Occipital lobe (tissue), 2 donors: ENCODE results near the gene PRR36. TPM values are rescaled to one million over a fixed set of nuclear protein-coding genes. Genes with fewer than 3 reads are reported as not detected.
"Not testable (repeated sequence)": the region's sequence is repeated elsewhere in the genome, so short reads cannot be mapped to it uniquely, and the experiment has no call there.

ENCODE experiments used
- DNase-seq: peaks from one replicate; lab custom pipeline; 2025; lab: John Stamatoyannopoulos, UW
- total RNA-seq: library from RNA; depleted of rRNA; stranded (reverse); fragments of >200 nt; gene quantifications from one replicate; pipeline ENCODE4 v1.2.3, GENCODE V29; 2014

The PRR36 gene
- total RNA-seq, 1 donor from 2014 or later = 4.1 TPM

DNA sequence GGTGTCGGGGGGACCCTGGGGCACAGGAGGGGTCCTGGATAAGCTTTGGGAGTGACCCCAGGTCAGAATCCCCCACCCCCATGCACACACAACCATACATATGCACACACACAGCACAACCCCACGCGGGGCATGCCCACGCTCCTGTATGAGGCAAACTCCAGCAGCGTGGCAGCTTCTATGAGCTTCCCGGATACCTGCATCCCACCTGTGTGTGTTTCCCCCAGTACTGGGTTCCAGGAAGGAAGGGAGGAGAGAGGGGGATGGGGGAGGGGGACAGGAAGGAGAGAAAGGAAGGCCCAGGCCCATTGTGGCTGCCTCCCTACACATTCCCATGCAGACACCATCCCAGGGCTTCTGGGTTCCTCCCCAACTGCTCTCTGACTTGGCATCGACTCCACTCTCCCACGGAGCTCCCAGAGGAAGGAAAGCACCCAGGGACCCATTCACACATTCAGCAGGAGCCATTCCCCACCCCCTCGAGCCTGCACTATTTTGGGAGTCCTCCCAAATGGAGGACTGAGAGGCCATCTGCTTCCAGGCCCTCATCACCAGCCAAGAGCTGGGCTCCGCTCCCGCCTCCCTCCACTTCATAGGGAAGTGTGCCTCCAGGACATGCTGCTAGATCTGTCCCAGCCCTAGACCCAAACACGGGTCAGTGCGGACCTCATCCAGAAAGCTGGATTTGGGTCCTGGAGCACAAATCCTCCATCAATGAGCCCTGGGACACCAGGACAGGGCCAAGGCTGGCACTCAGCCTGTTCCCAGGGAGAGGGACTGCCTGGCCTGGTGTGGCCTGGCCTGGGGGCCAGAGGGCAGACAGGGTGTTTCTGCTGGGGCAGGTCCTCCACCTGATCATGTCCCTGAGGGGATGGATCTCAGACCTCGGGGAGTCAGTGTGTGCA is 13.2 kb downstream of the PRR36 start:
- DNase-seq = peak; percentile 74

DNA sequence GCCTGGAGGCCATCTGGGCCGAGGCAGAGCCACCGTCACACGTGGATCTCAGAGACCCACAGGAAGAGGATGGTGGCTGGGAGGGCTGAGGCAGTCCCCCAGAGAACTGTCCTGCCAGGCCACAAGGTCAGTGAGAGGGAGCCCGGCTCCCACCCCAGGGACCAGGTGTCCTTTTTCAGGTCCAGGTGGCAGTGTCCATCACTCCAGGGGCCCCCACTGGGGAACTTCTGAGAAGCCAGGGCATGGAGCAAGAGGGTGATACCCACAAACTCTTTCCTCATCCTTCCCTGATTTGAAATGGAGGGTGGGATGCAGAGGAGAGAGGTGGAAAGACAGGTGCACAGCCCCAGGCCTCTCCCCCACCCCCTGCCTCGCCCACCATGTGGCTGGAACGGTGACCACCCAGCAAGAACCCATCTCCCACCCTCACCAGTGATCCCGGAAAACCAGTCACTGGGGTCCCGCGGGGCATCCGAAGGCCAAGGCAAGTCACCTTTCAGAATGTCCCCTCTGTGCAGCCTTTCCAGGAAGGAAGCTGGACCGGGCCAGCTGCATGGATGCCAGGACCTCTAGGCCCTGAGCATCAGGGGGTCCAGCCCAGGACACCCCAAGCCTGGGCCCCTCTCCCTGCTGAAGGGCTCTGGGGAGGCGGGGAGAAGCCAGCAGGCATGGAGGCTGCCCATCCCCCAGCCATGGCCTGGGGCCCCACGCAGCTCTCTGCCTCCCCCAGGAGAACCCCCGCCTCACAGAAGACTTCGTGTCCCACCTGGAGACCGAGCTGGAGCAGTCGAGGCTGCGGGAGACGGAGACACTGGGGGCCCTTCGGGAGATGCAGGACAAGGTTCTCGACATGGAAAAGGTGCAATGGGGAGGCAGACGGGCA is 14.1 kb downstream of the PRR36 start:
- DNase-seq = no peak

DNA sequence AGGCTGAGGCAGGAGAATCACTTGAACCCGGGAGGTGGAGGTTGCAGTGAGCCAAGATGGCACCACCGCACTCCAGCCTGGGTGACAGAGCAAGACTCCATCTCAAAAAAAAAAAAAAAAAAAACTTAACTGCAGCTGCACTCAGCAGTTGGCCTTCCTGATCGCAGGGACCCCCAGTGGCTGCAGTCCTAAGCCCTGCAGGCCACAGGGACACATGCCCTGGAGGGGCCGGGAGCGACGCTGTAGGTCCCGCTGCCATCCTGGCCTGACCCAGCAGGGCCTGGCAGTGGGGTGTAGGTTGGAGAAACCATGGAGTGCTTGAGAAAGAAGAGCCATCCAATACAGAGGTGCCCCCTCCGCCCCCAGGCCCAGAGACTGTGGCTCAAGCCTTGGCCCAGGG is 15.1 kb downstream of the PRR36 start:
- DNase-seq = not testable (repeated sequence)

- DNase-seq = no peak
Observed at GRCh38 chr19:7858109-7858770, 15.9 kb downstream of the PRR36 start.

DNA sequence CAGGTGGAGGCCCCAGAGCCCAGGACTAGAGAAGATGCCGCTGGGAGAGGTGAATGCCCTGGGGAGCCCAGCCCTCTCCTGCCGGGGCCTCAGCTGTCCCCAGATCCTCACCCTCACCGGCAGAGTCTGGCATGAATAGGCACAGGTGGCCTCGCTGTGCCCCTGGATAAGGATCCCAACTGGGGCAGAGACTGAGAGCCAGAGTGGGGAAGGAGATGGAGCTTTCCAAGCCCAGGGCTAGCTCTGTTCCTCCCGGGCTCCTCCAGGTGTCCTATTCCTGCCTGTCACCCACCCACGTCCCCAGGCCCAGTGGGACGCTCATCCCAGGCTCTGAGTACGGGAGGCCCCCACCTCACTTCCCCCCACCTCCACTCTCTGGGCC is 16.5 kb downstream of the PRR36 start:
- no peak for DNase-seq

- no peak for DNase-seq
Observed at GRCh38 chr19:7856679-7857663, 17.2 kb downstream of the PRR36 start.

GRCh38 chr19:7856109-7856591 is 18.0 kb downstream of the PRR36 start:
- no peak for DNase-seq

DNA sequence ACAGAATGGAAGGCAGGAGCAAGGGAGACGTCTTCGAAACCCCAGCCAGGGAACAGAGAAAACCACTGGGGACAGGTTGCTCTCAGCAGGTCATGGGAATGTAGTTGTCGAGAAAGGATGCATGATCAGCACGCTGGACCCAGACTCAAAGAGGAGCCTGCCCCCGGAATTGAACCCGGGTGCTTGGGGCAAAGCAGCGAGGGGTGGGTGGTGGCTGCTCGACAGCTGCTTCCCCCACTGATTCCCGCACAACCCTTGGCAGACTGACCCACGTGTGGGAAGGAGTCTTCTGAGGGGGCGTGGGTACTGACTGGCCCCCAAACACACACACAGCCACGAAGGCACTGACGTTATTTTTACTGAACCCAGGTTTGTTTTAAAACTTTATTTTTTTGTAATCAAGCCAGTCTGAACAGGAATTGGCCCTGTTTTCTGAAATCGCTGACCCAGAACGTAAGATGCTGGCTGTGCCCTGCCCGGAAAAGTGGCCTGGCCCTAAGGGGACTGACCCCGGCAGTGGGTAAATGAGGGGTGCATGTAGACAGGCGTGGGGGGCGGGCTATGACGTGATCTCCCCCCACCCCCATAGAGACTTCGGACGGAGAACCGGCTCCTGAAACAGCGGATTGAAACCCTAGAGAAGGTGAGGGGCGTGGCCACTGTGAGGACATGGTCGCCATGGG is 18.6 kb downstream of the PRR36 start:
- DNase-seq = no peak

- no peak for DNase-seq
Observed at GRCh38 chr19:7853770-7854128, 20.4 kb downstream of the PRR36 start.

DNA sequence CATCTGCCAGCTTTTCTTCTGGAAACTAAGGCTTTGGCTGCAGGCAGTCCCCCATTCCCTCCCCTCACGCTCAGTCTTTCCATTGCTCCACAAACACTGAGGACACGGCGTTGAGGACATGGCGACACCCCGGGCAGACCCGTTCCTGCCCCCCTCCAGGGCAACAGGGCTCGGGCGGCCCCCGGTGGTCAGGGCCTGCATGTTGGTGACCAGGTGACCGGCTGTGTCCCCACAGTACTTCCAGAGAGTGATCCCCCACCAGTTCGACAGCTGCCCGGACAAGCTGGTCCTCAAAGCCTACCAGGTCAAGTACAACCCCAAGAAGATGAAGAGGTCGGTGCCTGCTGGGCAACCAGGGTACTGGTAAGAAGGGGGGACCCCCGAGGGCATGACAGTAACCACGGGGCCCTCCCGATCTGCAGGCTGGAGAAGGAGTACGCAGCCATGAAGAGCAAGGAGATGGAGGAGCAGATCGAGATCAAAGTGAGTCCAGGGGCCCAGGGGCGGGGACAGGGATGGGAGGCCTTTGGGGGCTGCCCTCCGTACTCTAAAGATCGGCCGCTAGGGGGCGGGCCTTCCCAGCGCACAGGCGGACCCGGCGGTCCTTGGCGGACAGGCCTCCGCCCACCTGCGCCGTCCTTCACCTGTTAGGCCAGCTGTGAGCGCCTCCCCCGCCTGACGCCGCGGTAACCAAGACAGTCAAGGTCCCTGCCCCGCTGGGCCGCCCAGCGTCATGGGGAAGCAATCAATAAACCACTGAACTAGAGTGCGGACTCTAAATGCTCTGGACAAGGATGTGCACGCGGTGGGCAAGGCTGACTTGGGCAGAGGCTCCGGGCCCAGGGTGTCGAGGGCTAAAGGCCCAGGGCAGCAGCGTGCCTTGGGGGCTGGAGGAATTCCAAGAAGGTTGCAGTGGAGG is 21.1 kb downstream of the PRR36 start:
- DNase-seq = peak; percentile 32

DNA sequence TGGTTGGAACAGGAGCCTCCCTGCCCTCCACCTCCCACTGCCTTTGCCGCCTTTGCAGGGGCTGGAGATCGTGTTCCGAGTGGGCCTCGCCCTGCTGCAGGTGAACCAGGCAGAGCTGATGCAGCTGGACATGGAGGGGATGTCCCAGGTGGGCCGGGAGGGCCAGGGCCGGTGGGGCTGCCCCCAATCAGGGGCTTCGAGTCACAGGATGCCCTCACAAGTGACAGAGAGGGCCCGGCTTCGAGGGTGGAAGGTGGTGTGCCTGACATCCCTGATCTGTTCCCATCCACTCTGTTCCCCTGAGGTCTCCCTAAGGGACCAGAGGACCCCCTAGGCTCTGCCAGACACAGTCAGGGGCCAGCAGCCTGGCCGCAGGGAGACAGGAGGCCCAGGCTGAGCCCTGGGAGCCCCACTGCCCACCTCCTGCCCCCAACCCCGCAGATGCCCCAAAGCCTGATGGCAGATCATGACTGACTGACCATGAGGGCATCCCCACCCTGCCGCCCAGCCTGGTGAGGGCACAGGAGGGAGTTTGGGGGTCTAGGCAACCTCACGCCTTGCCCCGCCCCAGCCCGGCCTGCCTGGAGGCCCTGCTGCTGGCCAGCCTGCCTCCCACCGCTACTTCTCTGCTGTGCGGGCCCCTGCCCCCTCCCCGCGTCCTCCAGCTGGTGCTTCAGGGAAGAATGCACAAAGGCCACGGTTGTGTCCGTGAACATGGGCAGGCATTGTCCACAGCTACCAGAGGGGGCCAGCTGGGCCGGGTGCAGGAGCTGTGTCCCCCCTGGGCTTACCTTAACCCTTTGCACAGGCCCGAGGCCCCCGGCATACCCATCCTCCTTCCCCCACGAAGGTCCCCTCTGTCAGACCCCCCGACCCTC is 22.3 kb downstream of the PRR36 start:
- DNase-seq = peak; percentile 81

- no peak for DNase-seq
Observed at GRCh38 chr19:7850945-7851622, 23.1 kb downstream of the PRR36 start.

DNA sequence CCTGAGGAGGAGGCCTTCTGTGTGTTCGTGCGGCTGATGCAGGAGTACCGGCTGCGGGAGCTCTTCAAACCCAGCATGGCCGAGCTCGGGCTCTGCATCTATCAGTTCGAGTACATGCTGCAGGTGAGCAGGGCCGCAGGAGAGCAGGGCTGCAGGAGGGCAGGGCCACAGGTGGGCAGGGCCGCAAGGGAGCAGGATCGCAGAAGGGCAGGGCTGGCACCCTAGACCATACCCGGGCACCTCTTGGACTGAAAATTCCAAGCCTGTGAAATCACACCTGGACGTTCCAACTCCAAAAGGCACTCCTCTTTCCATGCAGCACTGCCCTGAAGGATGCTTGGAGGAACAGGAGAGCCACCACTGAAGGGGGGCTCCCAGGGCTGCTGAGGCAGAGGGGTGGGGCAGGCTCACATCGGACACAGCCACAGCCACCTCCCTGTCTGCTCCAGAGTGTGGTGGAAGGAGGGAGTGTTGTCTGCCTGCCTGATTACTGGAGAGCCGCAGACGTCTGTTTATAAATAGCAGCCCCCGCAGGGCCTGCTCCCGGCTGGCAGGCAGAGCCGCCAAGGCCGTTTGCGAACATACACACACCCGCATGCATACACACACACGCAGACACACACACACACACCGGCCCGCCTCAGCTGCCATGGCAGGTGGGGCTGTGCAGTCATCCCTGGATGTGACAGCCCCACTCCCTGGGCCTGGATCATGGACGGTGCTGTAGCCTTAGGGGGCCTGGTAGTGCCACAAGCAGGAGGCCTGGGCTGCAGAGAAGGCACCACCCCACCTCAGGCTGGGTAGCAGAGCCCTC is 24.0 kb downstream of the PRR36 start:
- peak; percentile 34 for DNase-seq

DNA sequence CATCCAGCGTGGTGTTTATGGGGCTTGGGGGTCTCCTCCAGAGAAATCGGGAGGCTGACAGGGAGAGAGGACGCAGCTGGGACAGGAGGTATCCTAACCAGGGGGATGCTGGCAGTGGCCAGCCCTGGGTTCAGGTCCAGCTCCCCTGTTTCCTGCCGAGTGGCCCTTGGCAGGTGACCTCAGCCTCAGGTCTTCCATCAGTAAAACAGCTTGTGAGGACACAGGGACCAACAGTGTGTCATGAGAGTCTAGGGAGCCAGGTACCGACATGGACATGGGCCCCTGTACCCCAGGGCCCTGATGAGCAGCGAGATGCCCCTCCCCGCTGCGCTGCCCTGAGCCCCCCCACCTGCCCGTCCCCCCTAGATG is 24.6 kb downstream of the PRR36 start:
- no peak for DNase-seq

DNA sequence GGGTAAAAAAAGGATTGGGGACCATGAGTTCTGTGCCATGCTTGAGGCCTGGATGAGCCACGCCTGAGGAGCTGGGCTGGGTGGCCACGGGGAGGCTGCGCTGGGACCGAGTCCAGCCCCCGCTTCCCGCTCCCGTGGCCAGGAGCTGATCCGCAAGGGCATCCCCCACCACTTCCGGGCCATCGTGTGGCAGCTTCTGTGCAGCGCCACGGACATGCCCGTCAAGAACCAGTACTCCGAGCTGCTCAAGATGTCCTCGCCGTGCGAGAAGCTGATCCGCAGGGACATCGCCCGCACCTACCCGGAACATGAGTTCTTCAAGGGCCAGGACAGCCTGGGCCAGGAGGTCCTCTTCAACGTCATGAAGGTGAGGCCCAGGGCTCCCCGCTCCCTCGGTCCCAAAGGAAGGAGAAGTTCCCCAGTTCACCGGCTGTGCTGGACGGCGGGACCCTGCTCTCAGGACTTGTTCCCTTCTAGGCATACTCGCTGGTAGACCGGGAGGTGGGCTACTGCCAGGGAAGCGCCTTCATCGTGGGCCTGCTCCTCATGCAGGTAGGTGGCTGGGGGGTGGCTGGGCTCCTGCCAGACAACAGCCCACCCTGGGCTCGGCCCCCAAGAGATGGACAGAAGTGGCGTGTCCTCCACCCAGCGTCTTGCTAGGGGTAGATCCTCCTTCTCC is 25.3 kb downstream of the PRR36 start:
- peak; percentile 20 for DNase-seq

- no peak for DNase-seq
Observed at GRCh38 chr19:7847664-7848063, 26.5 kb downstream of the PRR36 start.
